CD14-positive monocyte (primary cell): Measurements from ENCODE around the gene TM4SF1. TPM values are rescaled to one million over a fixed set of nuclear protein-coding genes. Genes with fewer than 3 reads are reported as not detected.

ENCODE experiments used
- DNase-seq, 3 donors: peaks; one replicate each; pipeline ENCODE4 v3.0.0-alpha.2; 2011 to 2022
- H2AFZ ChIP-seq: 2 replicates; pipeline ENCODE4 v1.6.0; 2012; ENCODE audit warnings: mild to moderate bottlenecking, low read depth, low read length, inconsistent platforms; ENCODE audit not compliant: insufficient read depth, poor library complexity, severe bottlenecking
- H3K27ac ChIP-seq, 2 donors: 1 replicate in 1 of 2; 2 replicates in 1 of 2; pipeline ENCODE4 v1.5.1; 2012 to 2013; ENCODE audit warnings: low read length in 2 of 2, control low read depth in 1 of 2, inconsistent platforms in 1 of 2, low read depth in 1 of 2, mild to moderate bottlenecking in 1 of 2
- H3K27me3 ChIP-seq, 2 donors: one replicate each; pipeline versions ENCODE4 v1.6.0 to v1.6.1; 2011 to 2013; ENCODE audit warnings: low read length in 2 of 2; ENCODE audit not compliant: control insufficient read depth in 2 of 2, insufficient read depth in 2 of 2
- H3K36me3 ChIP-seq, 2 donors: replicated peaks in 1 of 2; 1 replicate in 1 of 2; 2 replicates in 1 of 2; pipeline versions ENCODE4 v1.5.1 to v1.6.1; 2012 to 2013; ENCODE audit warnings: low read length in 2 of 2, control low read depth in 1 of 2, inconsistent platforms in 1 of 2, mild to moderate bottlenecking in 1 of 2; ENCODE audit not compliant: insufficient read depth in 2 of 2, control insufficient read depth in 1 of 2
- H3K4me1 ChIP-seq, 2 donors: 1 replicate in 1 of 2; 2 replicates in 1 of 2; pipeline versions ENCODE4 v1.5.1 to v1.6.1; 2012 to 2013; ENCODE audit warnings: low read length in 2 of 2, control low read depth in 1 of 2, inconsistent platforms in 1 of 2, mild to moderate bottlenecking in 1 of 2, moderate library complexity in 1 of 2; ENCODE audit not compliant: insufficient read depth in 2 of 2, control insufficient read depth in 1 of 2
- H3K4me2 ChIP-seq: replicated peaks from 2 replicates; pipeline ENCODE3; 2012; ENCODE audit warnings: low read length, moderate library complexity, mild to moderate bottlenecking; ENCODE audit not compliant: poor library complexity, severe bottlenecking; ENCODE audit errors: extremely low read depth
- H3K4me3 ChIP-seq, 3 experiments: fragments of 200-600 bp in 1 of 3; sonication (generic) in 1 of 3; replicated peaks in 1 of 3; 1 replicate in 2 of 3; 2 replicates in 1 of 3; pipeline ENCODE4 v1.5.1; 2011 to 2013; ENCODE audit warnings: low read length in 3 of 3, mild to moderate bottlenecking in 3 of 3, control low read depth in 2 of 3, low read depth in 2 of 3, inconsistent platforms in 1 of 3, moderate library complexity in 1 of 3
- H3K79me2 ChIP-seq: 2 replicates; pipeline ENCODE4 v1.6.0; 2012; ENCODE audit warnings: mild to moderate bottlenecking, control low read depth, inconsistent platforms, low read length, moderate library complexity; ENCODE audit not compliant: insufficient read depth
- H3K9ac ChIP-seq: 2 replicates; pipeline ENCODE4 v1.6.0; 2017; ENCODE audit warnings: low read length, mild to moderate bottlenecking; ENCODE audit not compliant: insufficient read depth, poor library complexity, severe bottlenecking
- H3K9me3 ChIP-seq, 2 donors: replicated peaks in 1 of 2; 1 replicate in 1 of 2; 2 replicates in 1 of 2; pipeline versions ENCODE4 v1.5.1 to v1.6.1; 2012 to 2013; ENCODE audit warnings: low read length in 2 of 2, control low read depth in 1 of 2; ENCODE audit not compliant: control insufficient read depth in 1 of 2, insufficient read depth in 1 of 2
- H4K20me1 ChIP-seq: 2 replicates; pipeline ENCODE4 v1.6.0; 2012; ENCODE audit warnings: mild to moderate bottlenecking, low read length, control low read depth, moderate library complexity; ENCODE audit not compliant: insufficient read depth
- H3K27ac Mint-ChIP-seq, 7 donors: one replicate each; pipeline ENCODE4 v1.8.0; 2020; ENCODE audit warnings: mild to moderate bottlenecking in 7 of 7, mixed read lengths in 7 of 7, moderate library complexity in 6 of 7, inconsistent platforms in 2 of 7
- H3K27me3 Mint-ChIP-seq, 3 donors: one replicate each; pipeline ENCODE4 v1.8.0; 2021 to 2022; ENCODE audit warnings: low read depth in 3 of 3, mild to moderate bottlenecking in 3 of 3, mixed read lengths in 3 of 3, moderate library complexity in 3 of 3, inconsistent platforms in 1 of 3
- H3K36me3 Mint-ChIP-seq, 2 donors: one replicate each; pipeline ENCODE4 v1.8.0; 2020; ENCODE audit warnings: mixed read lengths in 2 of 2, inconsistent platforms in 1 of 2, mild to moderate bottlenecking in 1 of 2
- H3K4me1 Mint-ChIP-seq: one replicate; pipeline ENCODE4 v1.8.0; 2020; ENCODE audit warnings: mild to moderate bottlenecking, mixed read lengths
- H3K4me3 Mint-ChIP-seq, 2 donors: one replicate each; pipeline ENCODE4 v1.8.0; 2020; ENCODE audit warnings: mild to moderate bottlenecking in 2 of 2, mixed read lengths in 2 of 2, moderate library complexity in 1 of 2
- H3K9me3 Mint-ChIP-seq, 7 donors: one replicate each; pipeline ENCODE4 v1.8.0; 2020 to 2022; ENCODE audit warnings: mixed read lengths in 7 of 7, mild to moderate bottlenecking in 6 of 7, moderate library complexity in 6 of 7, inconsistent platforms in 2 of 7
- CTCF ChIP-seq: fragments of 200-600 bp; IDR thresholded peaks from one replicate; pipeline ENCODE4 v1.8.0; 2022; ENCODE audit warnings: antibody characterized with exemption, mild to moderate bottlenecking
- WGBS: methylation state at CpG from one replicate; pipeline ENCODE4 v1.1.5; 2013; ENCODE audit warnings: missing lambda C conversion rate; ENCODE audit not compliant: insufficient coverage; 5-methylcytosine and 5-hydroxymethylcytosine counted together
- intact Hi-C, 2 donors: fragments of 100-400 bp; cut with micrococcal nuclease; formaldehyde crosslinking; loops; one replicate each; pipeline versions ENCODE4 v1.15.0 to v1.15.1; 2023
- polyA plus RNA-seq, 3 donors: library from polyadenylated mRNA; depleted of rRNA in 1 of 3; unstranded in 2 of 3; stranded (reverse) in 1 of 3; fragments of 300-500 nt in 2 of 3; fragments of >200 nt in 1 of 3; fragmentation: Illumina TruSeq in 2 of 3; gene quantifications; 1 replicate in 2 of 3; 2 replicates in 1 of 3; pipeline ENCODE4 v1.2.3, GENCODE V29; 2012 to 2021

TM4SF1 gene
- polyA plus RNA-seq, 3 donors = not detected

- Histone ChIP-seq H3K27ac (no peak overlapping the region), H3K9me3 (no peaks in the 10 kb centered on the region), H2AFZ (peak overlapping the region; percentile 31), H3K9ac (no peak overlapping the region), H3K4me2 (no peak overlapping the region), H3K79me2 (no peaks in the 10 kb centered on the region), H4K20me1 (no peaks in the 10 kb centered on the region), H3K4me1 (peaks cover 14 to 15% of the 10 kb centered on the region in 2 donors), H3K27me3 (no peaks in the 10 kb centered on the region), H3K4me3 (no peak overlapping the region), H3K36me3 (no peaks in the 10 kb centered on the region)
- DNase-seq = peak in 2 of 3 donors; percentile 11 to 52
- Mint-ChIP-seq H3K9me3 (no peaks in the 10 kb centered on the region), H3K4me3 (no peak overlapping the region), H3K36me3 (no peaks in the 10 kb centered on the region), H3K27me3 (peaks cover 0 to 3% (median 0%) of the 10 kb centered on the region in 3 donors), H3K4me1 (peaks cover 26% of the 10 kb centered on the region), H3K27ac (peak overlapping the region in 2 of 7 donors; percentile 35 to 70)
- whole genome bisulfite sequencing = 94% methylated on average over 6 of the region's 6 CpGs
- intact Hi-C loops = loop anchor here in 1 of 2 donors (10.0 kb wide), 2 partner anchors 54 to 84 kb away; partner anchors contain the start of gene TM4SF4
- no peak for TF ChIP-seq CTCF
Measured at GRCh38 chr3:149390772-149391212, 13.3 kb upstream of the TM4SF1 start.

- Histone ChIP-seq H4K20me1 (no peaks in the 10 kb centered on the region), H3K27ac (no peak overlapping the region), H3K9me3 (no peaks in the 10 kb centered on the region), H3K4me3 (no peak overlapping the region), H3K79me2 (no peaks in the 10 kb centered on the region), H3K4me1 (peaks cover 14 to 15% of the 10 kb centered on the region in 2 donors), H3K9ac (no peak overlapping the region), H3K4me2 (no peak overlapping the region), H3K36me3 (no peaks in the 10 kb centered on the region), H2AFZ (no peak overlapping the region), H3K27me3 (no peaks in the 10 kb centered on the region)
- Mint-ChIP-seq H3K27me3 (peaks cover 0 to 3% (median 0%) of the 10 kb centered on the region in 3 donors), H3K4me3 (no peak overlapping the region), H3K4me1 (peaks cover 26% of the 10 kb centered on the region), H3K27ac (no peak overlapping the region), H3K9me3 (no peaks in the 10 kb centered on the region), H3K36me3 (no peaks in the 10 kb centered on the region)
- TF ChIP-seq CTCF = no peak
- no peak for DNase-seq
- 100% methylated on average over 1 of the region's 2 CpGs for WGBS
- intact Hi-C loops = loop anchor here in 1 of 2 donors (10.0 kb wide), 2 partner anchors 55 to 85 kb away; partner anchors contain the start of gene TM4SF4
Measured at GRCh38 chr3:149390294-149390693, 12.8 kb upstream of the TM4SF1 start.
